LNCaP clone FGC (cell line): ENCODE measurements around the gene MAP3K14.

Experiments
- DNase-seq: peaks from one replicate; pipeline ENCODE4 v3.0.0-alpha.2; 2011; ENCODE audit warnings: low read depth
- H3K4me3 ChIP-seq: 2 replicates; pipeline ENCODE4 v1.5.1; 2011; ENCODE audit warnings: mild to moderate bottlenecking, low read depth, low read length, control low read depth
- CTCF ChIP-seq: IDR thresholded peaks from 2 replicates; pipeline ENCODE4 v1.5.1; 2012; ENCODE audit warnings: mild to moderate bottlenecking; ENCODE audit not compliant: control insufficient read depth, insufficient read depth; ENCODE audit errors: extremely low read depth

Gene MAP3K14

GRCh38 chr17:45325810-45326209, 9.0 kb upstream of the MAP3K14 start:
- no peak for TF ChIP-seq CTCF
- DNase-seq, result no peak
- H3K4me3 ChIP-seq, result no peak overlapping the region

- no peak overlapping the region for H3K4me3 ChIP-seq
- DNase-seq, result no peak
- TF ChIP-seq CTCF, result no peak
Measured at GRCh38 chr17:45324336-45324735, 7.5 kb upstream of the MAP3K14 start.

- no peak overlapping the region for H3K4me3 ChIP-seq
- TF ChIP-seq CTCF, result no peak
- DNase-seq, result no peak
Measured at GRCh38 chr17:45322168-45322567, 5.3 kb upstream of the MAP3K14 start.

GRCh38 chr17:45320931-45321461, 4.2 kb upstream of the MAP3K14 start:
- no peak for TF ChIP-seq CTCF
- H3K4me3 ChIP-seq, result no peak overlapping the region
- DNase-seq, result peak; percentile 94

- TF ChIP-seq CTCF, result no peak
- DNase-seq, result no peak
- no peak overlapping the region for H3K4me3 ChIP-seq
Measured at GRCh38 chr17:45320349-45320930, 3.6 kb upstream of the MAP3K14 start.

GRCh38 chr17:45319239-45319703, 2.5 kb upstream of the MAP3K14 start:
- DNase-seq, result no peak
- no peak overlapping the region for H3K4me3 ChIP-seq
- TF ChIP-seq CTCF, result no peak
